AG04450 (cell line): Measurements from ENCODE around the gene POC5. TPM values are rescaled to one million over a fixed set of nuclear protein-coding genes. Genes with fewer than 3 reads are reported as not detected.
"Not testable (repeated sequence)": the region's sequence is repeated elsewhere in the genome, so short reads cannot be mapped to it uniquely, and the experiment has no call there.

Experiments used
- CTCF ChIA-PET: fragments of 300-600, 350-600 bp; formaldehyde crosslinking; extraction: SDS; loops from one replicate; lab custom pipeline; 2022; ENCODE audit warnings: antibody characterized with exemption, inconsistent platforms; lab: Charles Lee
- POLR2A ChIA-PET: fragments of 350-600 bp; formaldehyde crosslinking; extraction: SDS; loops from one replicate; lab custom pipeline; 2021; ENCODE audit warnings: antibody characterized with exemption, inconsistent platforms; lab: Yijun Ruan, JAX
- DNase-seq: peaks from one replicate; pipeline ENCODE4 v3.0.0-alpha.2; 2011; ENCODE audit warnings: low read depth, low spot score
- H3K27ac ChIP-seq: one replicate; pipeline ENCODE4 v1.5.1; 2012; ENCODE audit warnings: low read depth, low read length, control low read depth
- H3K27me3 ChIP-seq: one replicate; pipeline ENCODE4 v1.6.0; 2012; ENCODE audit warnings: low read length; ENCODE audit not compliant: control insufficient read depth, insufficient read depth
- H3K4me3 ChIP-seq: 2 replicates; pipeline ENCODE4 v1.5.1; 2011; ENCODE audit warnings: mild to moderate bottlenecking, low read depth, low read length, control low read depth
- H3K9me3 ChIP-seq: 2 replicates; pipeline ENCODE4 v1.5.1; 2012; ENCODE audit warnings: low read length; ENCODE audit not compliant: control insufficient read depth, insufficient read depth
- polyA plus RNA-seq: library from polyadenylated mRNA; depleted of rRNA; stranded (reverse); fragments of >200 nt; gene quantifications from 2 replicates; pipeline ENCODE4 v1.2.3, GENCODE V29; 2011
- TF ChIP-seq, protein P1 (sequence below): IDR thresholded peaks from 2 replicates; pipeline ENCODE4 v1.5.1; 2011; ENCODE audit warnings: low read depth, low read length, control low read depth, inconsistent platforms

POC5 gene
- polyA plus RNA-seq, 1 experiment = 10.7 TPM

DNA sequence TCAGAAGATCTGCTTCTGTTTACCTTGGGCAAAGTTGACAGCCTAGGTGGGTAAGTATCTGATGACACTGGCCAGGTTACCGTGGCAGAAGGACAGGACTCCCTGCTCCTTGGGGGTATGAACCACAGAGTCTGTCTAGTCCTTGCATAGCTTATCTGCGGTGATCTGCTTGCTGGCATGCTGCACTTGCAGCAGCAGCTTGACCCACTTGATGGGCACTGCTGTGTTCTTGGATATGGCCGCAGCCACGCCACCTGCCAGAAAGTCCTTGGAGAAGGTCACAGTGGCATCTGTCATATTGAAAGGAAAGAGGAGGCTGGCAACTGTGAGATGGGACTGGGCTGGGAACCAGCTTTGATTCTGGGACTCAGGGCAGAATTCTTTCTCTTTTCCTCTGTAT, 35.9 kb upstream of the POC5 start:
- CTCF ChIA-PET = no interaction called here
- DNase-seq = no peak
- TF ChIP-seq, protein P1, sequence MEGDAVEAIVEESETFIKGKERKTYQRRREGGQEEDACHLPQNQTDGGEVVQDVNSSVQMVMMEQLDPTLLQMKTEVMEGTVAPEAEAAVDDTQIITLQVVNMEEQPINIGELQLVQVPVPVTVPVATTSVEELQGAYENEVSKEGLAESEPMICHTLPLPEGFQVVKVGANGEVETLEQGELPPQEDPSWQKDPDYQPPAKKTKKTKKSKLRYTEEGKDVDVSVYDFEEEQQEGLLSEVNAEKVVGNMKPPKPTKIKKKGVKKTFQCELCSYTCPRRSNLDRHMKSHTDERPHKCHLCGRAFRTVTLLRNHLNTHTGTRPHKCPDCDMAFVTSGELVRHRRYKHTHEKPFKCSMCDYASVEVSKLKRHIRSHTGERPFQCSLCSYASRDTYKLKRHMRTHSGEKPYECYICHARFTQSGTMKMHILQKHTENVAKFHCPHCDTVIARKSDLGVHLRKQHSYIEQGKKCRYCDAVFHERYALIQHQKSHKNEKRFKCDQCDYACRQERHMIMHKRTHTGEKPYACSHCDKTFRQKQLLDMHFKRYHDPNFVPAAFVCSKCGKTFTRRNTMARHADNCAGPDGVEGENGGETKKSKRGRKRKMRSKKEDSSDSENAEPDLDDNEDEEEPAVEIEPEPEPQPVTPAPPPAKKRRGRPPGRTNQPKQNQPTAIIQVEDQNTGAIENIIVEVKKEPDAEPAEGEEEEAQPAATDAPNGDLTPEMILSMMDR = no peak
- POLR2A ChIA-PET = no interaction called here
- Histone ChIP-seq H3K27ac (no peak overlapping the region), H3K4me3 (no peak overlapping the region), H3K27me3 (no peaks in the 10 kb centered on the region), H3K9me3 (no peaks in the 10 kb centered on the region)

DNA sequence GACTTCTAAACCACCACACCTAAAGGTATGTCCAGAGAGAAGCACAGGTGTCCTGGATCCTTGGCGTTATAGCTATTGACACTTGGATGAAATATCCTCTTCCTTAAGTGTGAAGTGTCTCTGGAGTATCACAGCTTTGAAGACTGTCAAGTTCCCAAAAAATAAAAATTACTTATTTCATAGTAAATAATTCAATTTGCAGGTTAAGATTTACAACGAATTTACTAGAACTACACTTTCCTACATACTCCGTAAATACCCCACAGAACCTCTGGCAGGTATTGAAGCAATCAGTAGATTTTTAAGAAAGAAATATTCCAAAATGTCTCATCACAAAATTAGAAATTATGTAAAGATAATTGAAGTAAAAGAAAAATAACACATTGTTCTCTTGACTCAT, 27.1 kb upstream of the POC5 start:
- DNase-seq = no peak
- POLR2A ChIA-PET = no interaction called here
- no peak overlapping the region for H3K4me3 ChIP-seq

DNA sequence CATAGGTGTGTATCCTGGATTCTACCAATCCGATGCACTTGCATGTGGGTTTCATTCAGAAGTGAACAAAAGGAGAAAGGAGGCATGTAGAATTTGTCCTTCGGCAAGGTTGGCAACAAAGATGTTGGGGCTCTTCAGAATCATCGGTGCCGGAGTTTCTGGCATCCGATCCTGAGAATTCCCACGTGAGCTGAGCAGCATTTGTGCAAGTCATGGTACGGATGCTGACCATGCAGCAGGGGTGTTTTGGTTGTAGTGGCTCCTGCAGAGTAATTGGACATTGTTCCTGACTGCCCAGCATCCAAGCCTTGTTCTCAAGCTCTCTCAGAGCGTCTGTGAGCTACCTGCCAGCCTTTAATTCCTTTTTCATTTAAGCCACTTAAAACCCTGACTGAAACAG, 19.0 kb upstream of the POC5 start:
- TF ChIP-seq, protein P1 = no peak
- ChIA-PET POLR2A (no interaction called here), CTCF (no interaction called here)
- DNase-seq = no peak
- Histone ChIP-seq H3K4me3 (no peak overlapping the region), H3K27me3 (no peaks in the 10 kb centered on the region), H3K9me3 (no peaks in the 10 kb centered on the region), H3K27ac (no peak overlapping the region)

More for the DNA sequence above, 27.1 kb upstream of the POC5 start:
- H3K27me3 ChIP-seq = peaks cover 4% of the 10 kb centered on the region
- CTCF ChIA-PET = no interaction called here
- H3K9me3 ChIP-seq = no peaks in the 10 kb centered on the region
- TF ChIP-seq, protein P1 = no peak
- H3K27ac ChIP-seq = no peak overlapping the region

DNA sequence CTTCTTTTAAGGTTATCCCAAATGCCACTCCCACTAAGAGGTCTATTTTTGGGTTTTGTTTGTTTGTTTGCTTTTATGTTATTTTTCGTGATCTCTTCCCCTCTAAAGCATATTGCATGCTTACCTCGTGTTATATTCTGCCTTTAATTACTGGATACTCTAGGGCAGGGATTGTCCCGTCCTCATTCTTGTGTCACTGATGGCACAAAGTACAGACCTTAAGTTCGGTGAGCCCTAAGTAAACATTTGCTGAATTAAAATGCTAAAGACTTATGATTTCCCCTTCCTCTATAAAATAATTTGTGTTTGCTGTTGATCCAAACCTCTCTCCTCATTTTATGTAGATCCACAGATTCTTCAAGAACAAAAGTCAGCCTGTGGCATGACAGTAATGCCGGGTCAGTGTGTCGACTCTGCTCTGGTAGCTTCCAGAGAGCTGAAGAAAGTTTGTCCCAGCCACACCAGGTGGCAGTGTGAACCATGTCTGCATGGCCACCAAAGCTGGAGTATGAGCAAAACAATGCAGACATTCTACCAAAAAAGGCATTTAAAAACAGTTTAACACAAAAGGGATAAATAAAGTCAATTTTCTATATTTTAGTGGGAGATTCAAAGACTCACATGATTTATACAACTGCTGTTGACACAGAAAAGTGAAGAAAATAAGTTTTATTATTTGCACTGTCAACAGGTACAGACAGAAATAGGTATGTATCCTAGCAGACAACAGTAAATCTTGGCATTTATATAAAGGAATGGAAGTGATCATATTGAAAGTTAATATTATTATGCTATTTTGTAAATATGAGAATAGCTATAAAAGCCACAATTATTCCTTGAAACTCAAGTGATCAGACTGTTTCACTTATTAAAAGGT, 17.9 kb upstream of the POC5 start:
- TF ChIP-seq, protein P1 = no peak
- Histone ChIP-seq H3K9me3 (no peaks in the 10 kb centered on the region), H3K27ac (no peak overlapping the region), H3K4me3 (no peak overlapping the region), H3K27me3 (no peaks in the 10 kb centered on the region)
- ChIA-PET CTCF (interaction anchor here (0.6 kb wide), 1 partner anchor 848 kb away, joined by 3 read pairs; no protein-coding TSS in a partner anchor), POLR2A (no interaction called here)
- no peak for DNase-seq

DNA sequence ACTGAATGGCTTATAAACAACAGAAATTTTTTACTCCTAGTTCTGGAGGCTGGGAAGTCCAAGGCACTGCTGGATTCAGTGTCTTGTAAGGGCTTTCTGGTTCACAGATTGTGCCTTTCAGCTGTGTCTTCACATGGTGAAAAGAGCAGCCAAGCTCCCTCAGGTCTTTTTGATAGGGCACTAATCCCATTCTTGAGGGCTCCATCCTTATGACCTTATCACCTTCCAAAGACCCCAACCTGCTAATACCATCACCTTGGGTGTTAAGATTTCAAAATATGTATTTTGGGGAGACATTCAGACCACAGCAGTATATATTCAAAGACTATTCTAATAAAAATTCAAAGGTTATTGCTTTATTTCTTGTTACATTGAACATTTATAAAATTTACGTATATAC, 16.5 kb upstream of the POC5 start:
- ChIA-PET CTCF (interaction anchor here (1.1 kb wide), 1 partner anchor 441 kb away, joined by 5 read pairs; no protein-coding TSS in a partner anchor), POLR2A (no interaction called here)

DNA sequence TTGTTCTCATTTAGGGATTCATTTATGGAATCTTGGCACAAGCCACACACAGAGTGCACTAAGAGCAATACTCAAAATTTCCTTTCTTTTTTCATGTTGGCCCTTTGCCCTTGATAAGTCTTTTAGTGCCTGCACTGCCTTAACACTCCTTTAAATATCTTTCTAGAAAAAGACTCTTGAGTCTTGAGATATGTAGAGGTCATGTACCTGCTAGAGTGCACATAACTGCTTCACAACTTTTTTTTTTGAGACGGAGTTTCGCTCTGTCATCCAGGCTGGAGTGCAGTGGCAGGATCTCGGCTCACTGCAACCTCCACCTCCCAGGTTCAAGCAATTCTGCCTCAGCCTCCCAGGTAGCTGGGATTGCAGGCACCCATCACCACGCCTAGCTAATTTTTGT, 14.3 kb upstream of the POC5 start:
- CTCF ChIA-PET = not testable (repeated sequence)

More for the DNA sequence above, 16.5 kb upstream of the POC5 start:
- DNase-seq = no peak
- no peak overlapping the region for H3K27ac ChIP-seq
- no peaks in the 10 kb centered on the region for H3K27me3 ChIP-seq
- TF ChIP-seq, protein P1 = no peak
- no peak overlapping the region for H3K4me3 ChIP-seq
- H3K9me3 ChIP-seq = no peaks in the 10 kb centered on the region

More for the DNA sequence above, 14.3 kb upstream of the POC5 start:
- H3K4me3 ChIP-seq, DNase-seq, H3K9me3 ChIP-seq, H3K27ac ChIP-seq, H3K27me3 ChIP-seq, POLR2A ChIA-PET: not testable (repeated sequence)
